HCT116 (cell line): ENCODE data around the gene GPX7. TPM values are rescaled to one million over a fixed set of nuclear protein-coding genes. Genes with fewer than 3 reads are reported as not detected.

Source experiments
- ATAC-seq: fragments of 200-7000 bp; cut with Tn5 transposase; 2 replicates; pipeline ENCODE4 v1.9.1; 2020; ENCODE audit warnings: mild to moderate bottlenecking, moderate library complexity
- BruUV-seq: library from RNA; stranded (reverse); fragments of 400-500 nt; replicated peaks from 2 replicates; lab custom pipeline; 2021; lab: Mats Ljungman, UMichigan
- CTCF ChIA-PET: fragments of 300-600 bp; sonication (Branson Sonifier 250); formaldehyde crosslinking; loops from one replicate; lab custom pipeline; 2021; ENCODE audit warnings: antibody characterized with exemption; lab: Charles Lee
- POLR2A ChIA-PET: fragments of 300-600, 350-600 bp; sonication (Branson Sonifier 250); formaldehyde crosslinking; loops from one replicate; lab custom pipeline; 2021; ENCODE audit warnings: antibody characterized with exemption; lab: Charles Lee
- RAD21 ChIA-PET, 2 experiments: fragments of 300-600 bp; sonication (Branson Sonifier 250); formaldehyde crosslinking; loops; one replicate each; lab custom pipeline; 2023; ENCODE audit warnings: low total read pairs in 2 of 2; ENCODE audit not compliant: uncharacterized antibody in 2 of 2, unreplicated experiment in 2 of 2, low non-redundant PET in 1 of 2; lab: Charles Lee
- DNase-seq: peaks from one replicate; pipeline ENCODE4 v3.0.0-alpha.2; 2010; ENCODE audit warnings: low read depth, low spot score
- H2AFZ ChIP-seq: fragments of 200-600 bp; shearing (Covaris generic), sonication (generic); 2 replicates; pipeline ENCODE4 v1.6.1; 2017; ENCODE audit warnings: low read depth, mixed run types, mixed read lengths, antibody characterized with exemption, low read length; ENCODE audit not compliant: poor library complexity, severe bottlenecking
- H3K27ac ChIP-seq: 2 replicates; pipeline ENCODE4 v1.5.1; 2012; ENCODE audit warnings: low read depth, low read length
- H3K27me3 ChIP-seq: fragments of 200-600 bp; sonication (generic); 2 replicates; pipeline ENCODE4 v1.6.1; 2016; ENCODE audit warnings: mixed run types, low read length, mixed read lengths; ENCODE audit not compliant: insufficient read depth
- H3K36me3 ChIP-seq, 2 experiments: fragments of 200-500 bp in 1 of 2; fragments of 200-600 bp in 1 of 2; sonication (Bioruptor generic) in 1 of 2; sonication (generic) in 1 of 2; 2 replicates each; pipeline versions ENCODE4 v1.5.1 to v1.6.1; 2014 to 2016; ENCODE audit warnings: low read length in 2 of 2, inconsistent platforms in 1 of 2, mixed read lengths in 1 of 2, mixed run types in 1 of 2; ENCODE audit not compliant: insufficient read depth in 2 of 2, control insufficient read depth in 1 of 2
- H3K4me1 ChIP-seq, 2 experiments: fragments of 200-600 bp in 1 of 2; sonication (generic) in 1 of 2; 2 replicates each; pipeline versions ENCODE4 v1.5.1 to v1.6.1; 2012 to 2017; ENCODE audit warnings: low read length in 2 of 2, inconsistent platforms in 1 of 2, mild to moderate bottlenecking in 1 of 2, mixed read lengths in 1 of 2, mixed run types in 1 of 2, moderate library complexity in 1 of 2; ENCODE audit not compliant: insufficient read depth in 2 of 2, control insufficient read depth in 1 of 2
- H3K4me2 ChIP-seq: fragments of 200-600 bp; sonication (generic); 2 replicates; pipeline ENCODE4 v1.6.1; 2017; ENCODE audit warnings: mixed run types, low read length, mixed read lengths
- H3K4me3 ChIP-seq, 2 experiments: fragments of 200-600 bp in 1 of 2; sonication (generic) in 1 of 2; replicated peaks in 1 of 2; 2 replicates each; pipeline ENCODE4 v1.5.1; 2011 to 2016; ENCODE audit warnings: low read length in 2 of 2, control low read depth in 1 of 2, low read depth in 1 of 2, mild to moderate bottlenecking in 1 of 2, mixed read lengths in 1 of 2, mixed run types in 1 of 2
- H3K79me2 ChIP-seq: fragments of 200-600 bp; sonication (generic); 2 replicates; pipeline ENCODE4 v1.6.1; 2017; ENCODE audit warnings: mild to moderate bottlenecking, mixed run types, low read length, moderate library complexity, mixed read lengths; ENCODE audit not compliant: insufficient read depth
- H3K9ac ChIP-seq: fragments of 200-600 bp; sonication (generic); 2 replicates; pipeline ENCODE4 v1.6.1; 2016; ENCODE audit warnings: low read length, mixed read lengths
- H3K9me2 ChIP-seq: fragments of 200-600 bp; sonication (generic), shearing (Covaris generic); 2 replicates; pipeline ENCODE4 v1.6.1; 2017; ENCODE audit warnings: mixed run types, mild to moderate bottlenecking, moderate library complexity; ENCODE audit not compliant: insufficient read depth
- H3K9me3 ChIP-seq, 2 experiments: fragments of 200-500 bp in 1 of 2; fragments of 200-600 bp in 1 of 2; sonication (Bioruptor generic) in 1 of 2; sonication (generic) in 1 of 2; 2 replicates each; pipeline ENCODE4 v1.6.1; 2014 to 2017; ENCODE audit warnings: low read length in 2 of 2, mixed read lengths in 2 of 2, inconsistent platforms in 1 of 2, low read depth in 1 of 2, mild to moderate bottlenecking in 1 of 2, mixed run types in 1 of 2, moderate library complexity in 1 of 2; ENCODE audit not compliant: control insufficient read depth in 1 of 2, insufficient read depth in 1 of 2
- H4K20me1 ChIP-seq: fragments of 200-600 bp; sonication (generic), shearing (Covaris generic); 2 replicates; pipeline ENCODE4 v1.6.1; 2017; ENCODE audit warnings: mixed run types, mild to moderate bottlenecking, moderate library complexity; ENCODE audit not compliant: insufficient read depth
- CBX3 ChIP-seq: IDR thresholded peaks from 2 replicates; pipeline ENCODE4 v1.6.1; 2012; ENCODE audit warnings: low read depth
- CEBPB ChIP-seq: IDR thresholded peaks from 2 replicates; pipeline ENCODE4 v1.6.1; 2012; ENCODE audit warnings: low read depth
- ELF1 ChIP-seq: IDR thresholded peaks from 2 replicates; pipeline ENCODE4 v1.6.1; 2012; ENCODE audit warnings: low read depth, borderline replicate concordance
- EZH2 ChIP-seq: fragments of 200-600 bp; sonication (generic); IDR thresholded peaks from 2 replicates; pipeline ENCODE4 v1.6.1; 2017; ENCODE audit warnings: antibody characterized with exemption, mixed run types
- POLR2A ChIP-seq: IDR thresholded peaks from 2 replicates; pipeline ENCODE4 v1.7.0; 2011; ENCODE audit warnings: borderline replicate concordance; ENCODE audit not compliant: insufficient read depth, insufficient read length; ENCODE audit errors: extremely low read depth
- RAD21 ChIP-seq: IDR thresholded peaks from 2 replicates; pipeline ENCODE4 v1.6.1; 2012; ENCODE audit warnings: low read depth, mild to moderate bottlenecking
- SP1 ChIP-seq: IDR thresholded peaks from 2 replicates; pipeline ENCODE4 v1.6.1; 2012; ENCODE audit warnings: low read depth
- SRF ChIP-seq: IDR thresholded peaks from 2 replicates; pipeline ENCODE4 v1.6.1; 2012; ENCODE audit warnings: low read depth
- ZFX ChIP-seq: fragments of 450-650 bp; IDR thresholded peaks from 2 replicates; pipeline ENCODE4 v1.6.1; 2017
- intact Hi-C: fragments of 100-400 bp; cut with micrococcal nuclease; formaldehyde crosslinking; loops from 2 replicates; pipeline ENCODE4 v1.10.0; 2022
- total RNA-seq: library from RNA; stranded (reverse); gene quantifications from one replicate; pipeline ENCODE4 v1.2.1, GENCODE V29; 2021; ENCODE audit not compliant: unreplicated experiment
- TF ChIP-seq, protein P1 (sequence below), 3 experiments: fragments of 200-600 bp in 1 of 3; sonication (generic) in 1 of 3; IDR thresholded peaks in 2 of 3; conservative IDR thresholded peaks in 1 of 3; 2 replicates each; pipeline ENCODE4 v1.5.1; 2012 to 2017; ENCODE audit warnings: low read depth in 2 of 3, low read length in 2 of 3, antibody characterized with exemption in 1 of 3, borderline replicate concordance in 1 of 3, control low read depth in 1 of 3, mild to moderate bottlenecking in 1 of 3, mixed read lengths in 1 of 3, mixed run types in 1 of 3, moderate library complexity in 1 of 3; ENCODE audit not compliant: insufficient read depth in 1 of 3
- TF ChIP-seq, protein P2 (sequence below): IDR thresholded peaks from 2 replicates; pipeline ENCODE4 v1.6.1; 2012
- TF ChIP-seq, protein P3 (sequence below): IDR thresholded peaks from 2 replicates; pipeline ENCODE4 v1.6.1; 2011; ENCODE audit warnings: mild to moderate bottlenecking, low read length, moderate library complexity; ENCODE audit not compliant: insufficient replicate concordance; ENCODE audit errors: extremely low read depth

GPX7 gene
- total RNA-seq, 1 experiment from 2014 or later = not detected

DNA sequence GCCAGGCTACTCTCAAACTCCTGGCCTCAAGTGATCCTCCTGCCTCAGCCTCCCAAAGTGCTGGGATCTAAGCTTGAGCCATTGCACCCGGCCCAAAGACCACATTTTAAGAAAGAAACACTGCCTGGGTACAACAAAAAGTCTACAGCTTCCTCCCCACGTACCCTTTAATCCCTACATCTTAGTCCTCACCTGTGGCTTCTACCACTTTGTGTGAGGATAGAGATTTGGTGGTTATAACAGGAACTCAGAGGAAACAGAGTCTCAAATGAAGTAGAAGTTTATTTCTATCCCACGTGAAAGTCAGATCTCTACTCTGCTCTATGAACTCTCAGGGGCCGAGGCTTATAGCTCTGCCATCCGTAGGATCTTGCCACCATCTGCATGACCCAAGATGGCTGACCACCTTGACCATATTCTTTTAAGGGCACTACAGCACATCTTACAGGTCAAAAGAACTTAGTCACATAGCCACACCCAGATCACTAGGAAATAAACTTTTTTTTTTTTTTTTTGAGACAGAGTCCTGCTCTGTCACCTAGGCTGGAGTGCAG, 13.4 kb downstream of the GPX7 start:
- TF ChIP-seq ZFX (no peak), EZH2 (no peak), SP1 (no peak), ELF1 (no peak), CBX3 (no peak), RAD21 (no peak), CEBPB (no peak), POLR2A (no peak), SRF (no peak)
- TF ChIP-seq, protein P1, sequence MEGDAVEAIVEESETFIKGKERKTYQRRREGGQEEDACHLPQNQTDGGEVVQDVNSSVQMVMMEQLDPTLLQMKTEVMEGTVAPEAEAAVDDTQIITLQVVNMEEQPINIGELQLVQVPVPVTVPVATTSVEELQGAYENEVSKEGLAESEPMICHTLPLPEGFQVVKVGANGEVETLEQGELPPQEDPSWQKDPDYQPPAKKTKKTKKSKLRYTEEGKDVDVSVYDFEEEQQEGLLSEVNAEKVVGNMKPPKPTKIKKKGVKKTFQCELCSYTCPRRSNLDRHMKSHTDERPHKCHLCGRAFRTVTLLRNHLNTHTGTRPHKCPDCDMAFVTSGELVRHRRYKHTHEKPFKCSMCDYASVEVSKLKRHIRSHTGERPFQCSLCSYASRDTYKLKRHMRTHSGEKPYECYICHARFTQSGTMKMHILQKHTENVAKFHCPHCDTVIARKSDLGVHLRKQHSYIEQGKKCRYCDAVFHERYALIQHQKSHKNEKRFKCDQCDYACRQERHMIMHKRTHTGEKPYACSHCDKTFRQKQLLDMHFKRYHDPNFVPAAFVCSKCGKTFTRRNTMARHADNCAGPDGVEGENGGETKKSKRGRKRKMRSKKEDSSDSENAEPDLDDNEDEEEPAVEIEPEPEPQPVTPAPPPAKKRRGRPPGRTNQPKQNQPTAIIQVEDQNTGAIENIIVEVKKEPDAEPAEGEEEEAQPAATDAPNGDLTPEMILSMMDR (IDR thresholded peaks at IDR 0.05 in 2 of 3, conservative IDR thresholded peaks at IDR 0.05 in 1 of 3; ENCODE audit: borderline replicate concordance in 1 of 3, insufficient read depth in 1 of 3, low read depth in 2 of 3, low read length in 2 of 3) = no peak
- TF ChIP-seq, protein P2, sequence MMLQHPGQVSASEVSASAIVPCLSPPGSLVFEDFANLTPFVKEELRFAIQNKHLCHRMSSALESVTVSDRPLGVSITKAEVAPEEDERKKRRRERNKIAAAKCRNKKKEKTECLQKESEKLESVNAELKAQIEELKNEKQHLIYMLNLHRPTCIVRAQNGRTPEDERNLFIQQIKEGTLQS = no peak
- TF ChIP-seq, protein P3, sequence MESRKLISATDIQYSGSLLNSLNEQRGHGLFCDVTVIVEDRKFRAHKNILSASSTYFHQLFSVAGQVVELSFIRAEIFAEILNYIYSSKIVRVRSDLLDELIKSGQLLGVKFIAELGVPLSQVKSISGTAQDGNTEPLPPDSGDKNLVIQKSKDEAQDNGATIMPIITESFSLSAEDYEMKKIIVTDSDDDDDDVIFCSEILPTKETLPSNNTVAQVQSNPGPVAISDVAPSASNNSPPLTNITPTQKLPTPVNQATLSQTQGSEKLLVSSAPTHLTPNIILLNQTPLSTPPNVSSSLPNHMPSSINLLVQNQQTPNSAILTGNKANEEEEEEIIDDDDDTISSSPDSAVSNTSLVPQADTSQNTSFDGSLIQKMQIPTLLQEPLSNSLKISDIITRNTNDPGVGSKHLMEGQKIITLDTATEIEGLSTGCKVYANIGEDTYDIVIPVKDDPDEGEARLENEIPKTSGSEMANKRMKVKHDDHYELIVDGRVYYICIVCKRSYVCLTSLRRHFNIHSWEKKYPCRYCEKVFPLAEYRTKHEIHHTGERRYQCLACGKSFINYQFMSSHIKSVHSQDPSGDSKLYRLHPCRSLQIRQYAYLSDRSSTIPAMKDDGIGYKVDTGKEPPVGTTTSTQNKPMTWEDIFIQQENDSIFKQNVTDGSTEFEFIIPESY = no peak
- TF ChIP-seq, all 23 proteins: peak for 0
- Histone ChIP-seq H4K20me1 (no peaks in the 10 kb centered on the region), H3K79me2 (no peaks in the 10 kb centered on the region), H3K4me3 (no peak overlapping the region), H2AFZ (no peak overlapping the region), H3K9me2 (no peaks in the 10 kb centered on the region), H3K9ac (no peak overlapping the region), H3K27ac (no peak overlapping the region), H3K9me3 (no peaks in the 10 kb centered on the region), H3K36me3 (no peaks in the 10 kb centered on the region), H3K4me1 (no peaks in the 10 kb centered on the region), H3K4me2 (no peak overlapping the region), H3K27me3 (peaks cover 4% of the 10 kb centered on the region; the same call in 1 of the 2 replicates)
- no peak for ATAC-seq
- ChIA-PET POLR2A (no interaction called here), RAD21 (no interaction called here), CTCF (no interaction called here)
- BruUV-seq = no TSS peak
- DNase-seq = no peak
- intact Hi-C loops = no loop called here
